Stimulated activated CD8-positive, alpha-beta memory T cell treated with anti-CD3 and anti-CD28 coated beads, Interleukin-12 subunit alpha, Interleukin-12 subunit beta, amount 100 ng/mL, for 24 hours (primary cell): ENCODE results near the gene BHLHA15.

Experiments
- DNase-seq: peaks from one replicate; pipeline ENCODE4 v3.0.0-alpha.2; 2020; ENCODE audit errors: extremely low read depth

The BHLHA15 gene

DNA sequence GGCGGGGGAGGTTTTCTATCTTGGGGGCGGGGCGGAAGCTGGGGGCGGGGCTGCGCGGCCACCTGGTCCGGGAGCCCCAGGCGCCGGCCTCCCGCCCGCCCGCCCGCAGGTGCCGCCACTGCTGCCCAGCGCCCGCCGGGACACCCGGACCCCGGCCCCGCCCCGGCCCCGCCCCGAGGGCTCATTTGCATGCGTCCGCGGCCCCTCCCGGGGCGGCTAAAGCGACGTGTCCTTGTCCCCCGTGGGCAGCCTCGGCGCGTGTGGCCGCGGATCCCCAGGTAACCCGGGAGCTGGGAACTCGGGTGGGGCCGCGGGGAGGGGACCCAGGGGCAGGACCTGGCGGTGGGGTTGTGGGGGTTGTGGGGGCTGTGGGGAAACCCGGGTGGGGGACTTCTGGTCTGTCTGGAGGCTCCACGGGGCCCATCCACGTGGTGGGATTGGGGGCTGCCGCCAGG, at the start of gene BHLHA15:
Gene BHLHA15 (plus strand): TSS at position 219 of the 455 bp plus-strand sequence. CDS start 871 bp downstream, outside the sequence.
- no peak for DNase-seq

DNA sequence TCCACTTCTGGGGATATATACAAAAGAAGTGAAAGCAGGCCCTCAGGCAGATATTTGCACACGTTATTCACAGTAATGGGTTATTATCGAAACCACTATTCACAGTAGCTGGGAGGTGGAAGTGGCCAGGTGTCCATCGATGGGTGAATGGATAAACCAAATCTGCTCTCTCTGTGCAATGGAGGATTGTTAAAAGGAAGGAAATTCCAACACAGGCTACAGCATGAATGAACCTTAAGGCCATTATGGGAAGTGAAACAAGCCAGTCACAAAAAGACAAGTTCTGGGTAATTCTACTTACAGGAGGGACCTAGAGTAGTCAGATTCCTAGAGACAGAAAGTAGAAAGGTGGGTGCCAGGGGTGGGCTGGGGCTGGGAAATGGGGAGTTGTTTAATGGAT, 48.5 kb upstream of the BHLHA15 start:
- DNase-seq: no peak

DNA sequence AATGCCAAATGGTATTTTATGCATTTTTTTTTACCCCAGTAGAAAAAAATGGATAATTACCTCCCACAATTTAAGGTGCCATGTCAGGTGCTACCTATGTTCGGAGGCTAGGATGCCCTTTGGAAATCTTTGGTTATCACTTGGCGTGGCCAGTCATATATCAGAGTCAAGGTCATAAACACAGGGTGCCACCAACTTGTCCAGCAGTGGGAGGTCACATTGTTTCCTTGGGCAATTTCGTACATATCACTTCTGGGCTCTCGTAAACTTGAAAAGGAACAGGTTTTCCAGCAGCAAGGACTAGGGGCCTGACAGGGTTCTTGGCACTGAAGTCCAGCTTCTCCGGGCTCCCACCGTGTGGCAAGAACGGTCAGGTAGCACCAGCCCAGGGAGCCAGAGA, 48.0 kb upstream of the BHLHA15 start:
- DNase-seq: no peak

DNA sequence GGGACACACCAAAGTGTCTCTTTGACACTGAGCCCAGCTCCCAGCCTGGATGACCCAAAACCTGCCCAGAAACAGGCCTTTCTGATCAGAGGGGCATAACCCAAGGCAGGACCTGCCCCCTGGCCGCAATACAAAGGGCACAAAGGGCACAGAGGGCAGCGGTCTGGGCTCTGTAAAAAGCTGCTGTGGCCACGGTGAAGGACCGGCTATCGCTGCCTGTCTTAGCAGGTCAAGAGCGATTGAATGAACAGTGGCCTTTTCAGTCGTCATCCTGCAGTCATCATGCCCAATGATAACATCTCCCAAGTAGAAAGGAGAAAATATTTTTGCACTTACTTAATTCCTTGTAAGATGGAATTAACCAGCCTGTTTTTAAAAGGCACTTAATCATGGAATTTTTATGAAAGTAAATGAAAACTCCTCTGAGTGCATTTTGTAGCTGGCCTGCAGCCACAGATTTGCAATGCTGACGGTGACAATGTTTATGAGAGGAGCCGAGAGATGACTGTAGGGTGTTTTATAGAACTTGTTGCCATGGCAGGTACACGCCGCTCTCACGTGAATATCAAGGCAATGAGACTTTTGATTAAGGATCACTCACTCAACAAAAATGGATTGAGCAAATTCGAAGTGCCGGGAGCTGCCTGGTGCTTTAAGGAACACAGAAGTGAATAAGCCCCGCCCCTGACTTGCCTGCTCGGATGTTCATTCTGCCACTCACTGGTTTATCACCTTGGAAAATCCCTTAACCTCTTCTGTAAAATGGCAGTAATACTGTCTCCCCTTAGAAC, 47.3 kb upstream of the BHLHA15 start:
- no peak for DNase-seq

DNA sequence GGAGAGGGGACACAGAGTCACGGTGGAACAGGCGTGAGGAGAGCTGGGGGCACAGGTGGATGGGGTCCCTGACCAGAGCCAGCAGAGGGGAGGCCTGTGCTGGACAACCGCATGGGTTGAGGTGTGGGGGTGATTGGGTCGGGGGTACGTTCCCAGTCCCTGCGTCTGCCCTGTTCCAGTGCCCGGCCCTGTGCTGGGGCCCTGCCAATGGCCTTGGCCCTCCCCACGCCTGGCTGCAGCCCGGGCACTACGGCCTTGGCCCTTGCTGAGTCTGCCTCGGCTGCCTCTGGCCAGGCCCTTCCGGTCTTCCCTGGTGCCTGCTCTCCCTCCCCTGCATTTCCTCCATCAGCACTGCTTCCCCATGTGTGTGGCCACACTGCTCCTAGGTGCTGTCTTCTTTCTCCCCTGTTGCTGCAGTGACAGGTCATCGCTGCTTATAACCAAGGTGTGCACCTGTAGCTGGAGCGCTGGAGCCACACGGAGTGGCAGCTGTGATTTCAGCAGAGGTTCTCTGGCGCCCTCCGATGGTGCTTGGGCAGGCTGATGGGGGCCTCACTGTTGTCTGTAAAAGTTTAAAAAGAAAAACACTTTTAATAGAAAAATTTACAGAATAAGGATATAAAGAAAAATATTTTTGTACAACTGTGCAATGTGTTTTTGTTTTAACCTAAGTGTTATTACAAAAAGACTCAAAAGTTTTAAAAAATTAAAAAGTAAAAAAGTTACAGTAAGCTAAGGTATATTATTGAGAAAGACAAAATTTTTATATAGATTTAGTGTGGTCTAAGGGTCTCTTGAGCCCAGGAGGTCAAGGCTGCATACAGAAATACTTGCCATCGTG, 45.2 kb upstream of the BHLHA15 start:
- no peak for DNase-seq

DNA sequence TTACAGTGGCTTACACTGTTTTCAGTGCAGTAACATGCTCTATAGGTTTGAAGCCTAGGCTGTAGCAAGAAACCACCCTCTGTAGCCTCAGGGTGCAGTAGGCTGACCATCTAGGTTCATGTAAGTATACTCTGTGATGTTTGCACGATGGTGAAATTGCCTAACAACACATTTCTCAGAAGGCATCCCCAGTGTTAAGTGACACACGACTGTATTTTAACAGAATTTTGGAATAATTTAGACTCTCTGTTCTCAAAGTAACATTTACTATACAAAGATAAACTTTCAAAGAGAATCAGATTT, 44.6 kb upstream of the BHLHA15 start:
- DNase-seq: no peak

DNA sequence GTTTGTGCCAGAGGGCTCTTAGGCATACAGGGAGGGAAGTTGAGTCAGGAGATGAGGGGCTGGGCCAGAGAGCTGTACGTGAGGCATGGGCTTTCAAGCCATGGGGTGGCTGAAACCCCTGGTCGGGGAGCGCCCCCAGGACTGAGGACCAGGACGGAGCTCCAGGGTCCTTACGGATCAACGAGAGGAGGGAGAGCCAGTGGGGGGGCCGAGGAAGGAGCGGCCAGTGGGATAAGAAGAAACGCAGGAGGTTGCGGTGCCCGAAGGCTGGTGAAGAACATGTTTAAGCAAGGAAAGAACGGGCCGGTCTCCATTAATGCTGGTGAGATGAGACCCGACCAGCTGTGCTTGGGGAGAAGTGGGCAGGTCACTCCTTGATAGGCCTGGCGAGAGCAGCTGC, 43.6 kb upstream of the BHLHA15 start:
- DNase-seq: no peak

DNA sequence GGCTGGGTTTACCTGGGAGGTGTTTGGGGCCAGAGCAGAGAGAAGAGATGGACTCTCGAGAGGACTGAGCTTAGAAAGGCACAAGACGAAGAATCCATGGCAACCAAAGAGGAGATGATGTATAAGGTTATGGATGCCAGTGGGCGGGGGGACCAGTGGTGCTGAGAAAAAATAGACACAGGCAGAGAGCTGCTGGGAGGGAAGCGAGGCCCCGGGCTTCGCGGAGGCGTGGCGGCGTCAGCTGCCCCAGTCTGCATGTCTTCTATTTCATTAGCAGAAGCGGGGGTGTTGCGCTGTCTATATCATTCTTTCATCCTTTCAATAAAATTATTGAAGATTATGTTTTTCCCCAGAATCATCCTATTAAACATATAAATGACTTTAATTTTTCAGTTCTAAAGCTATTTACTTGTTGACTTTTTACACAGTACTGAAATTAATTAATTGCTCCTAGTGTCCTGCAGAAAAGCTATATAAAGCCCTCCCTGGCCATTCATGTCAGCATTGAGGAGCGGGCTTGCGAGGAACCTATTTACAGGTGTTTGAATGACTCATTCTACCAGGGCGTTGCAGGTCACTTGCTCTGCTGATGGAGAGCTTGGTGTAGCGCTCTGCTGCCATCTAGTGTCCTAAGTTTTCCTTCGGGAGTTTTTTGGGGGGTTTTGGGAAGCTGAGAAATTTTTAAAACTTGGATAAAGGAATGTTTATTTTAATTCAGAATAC, 42.9 kb upstream of the BHLHA15 start:
- DNase-seq: peak; percentile 16

DNA sequence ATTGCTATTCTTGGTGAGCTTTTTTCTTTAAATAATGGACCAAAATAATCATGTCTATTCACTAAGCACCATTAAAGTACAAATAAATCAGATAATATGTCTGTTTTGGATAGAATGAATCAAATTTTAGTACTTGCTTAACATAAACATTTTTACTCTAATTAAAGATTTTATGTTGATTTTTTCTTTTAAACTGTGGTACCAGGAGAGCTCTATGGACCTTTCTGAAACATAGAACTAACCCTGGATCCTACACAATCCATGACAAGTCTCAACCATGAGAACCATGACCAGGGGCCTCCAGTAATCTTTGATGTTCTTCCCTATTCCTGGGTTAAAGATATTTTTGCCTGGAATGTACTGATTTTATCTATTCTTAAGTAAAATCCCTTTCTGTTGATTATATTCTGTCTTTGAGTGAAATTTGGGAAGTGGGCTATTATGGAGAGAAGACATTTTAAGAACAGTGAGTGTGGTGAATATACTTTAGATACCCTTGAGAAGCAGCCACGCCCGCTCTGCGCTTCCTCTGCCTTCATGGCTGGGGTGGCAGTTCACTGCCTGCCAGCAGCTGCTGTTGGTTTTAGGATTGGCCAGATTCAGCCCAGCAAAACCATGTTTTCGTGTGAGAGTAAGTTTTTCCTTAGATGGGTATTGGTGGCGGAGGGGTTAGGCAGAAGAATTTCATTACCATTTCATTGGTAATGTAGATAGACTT, 42.2 kb upstream of the BHLHA15 start:
- DNase-seq: no peak

DNA sequence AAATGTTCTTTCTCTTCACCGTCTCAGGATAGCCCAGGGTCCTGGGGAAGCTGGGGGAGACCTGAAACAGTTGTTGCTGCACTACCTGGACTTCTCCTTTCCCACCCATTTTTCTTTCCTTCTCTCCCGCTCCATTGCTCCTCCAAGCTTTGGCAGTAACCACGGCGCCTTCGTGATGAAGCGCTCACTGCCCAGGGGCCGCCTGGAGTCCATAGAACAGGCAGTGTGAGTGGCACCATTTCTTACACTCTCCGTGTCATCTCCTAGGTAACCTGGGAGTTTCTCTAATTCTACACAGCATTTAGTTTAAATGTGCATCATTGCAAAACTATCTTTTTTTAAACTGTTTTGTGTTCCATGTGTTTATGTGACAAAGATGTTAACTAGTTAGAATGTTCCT, 40.3 kb upstream of the BHLHA15 start:
- no peak for DNase-seq

DNA sequence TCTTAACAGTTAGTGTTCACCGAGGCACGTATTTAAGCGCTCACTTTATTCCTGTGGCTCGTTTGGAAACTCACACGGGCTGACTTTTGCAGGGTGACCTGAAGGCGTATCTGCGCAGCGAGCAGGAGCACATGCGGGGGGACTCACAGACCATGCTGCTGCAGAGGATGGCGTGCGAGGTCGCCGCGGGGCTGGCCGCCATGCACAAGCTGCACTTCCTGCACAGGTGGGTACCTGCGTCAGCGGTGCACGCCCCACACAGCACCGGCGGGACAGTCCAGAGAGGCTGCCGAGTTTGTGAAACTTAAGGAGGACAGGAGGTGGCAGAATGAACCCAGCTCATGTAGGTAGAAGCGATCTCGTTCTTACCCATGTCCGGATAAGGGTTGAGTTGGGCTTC, 39.8 kb upstream of the BHLHA15 start:
- no peak for DNase-seq

DNA sequence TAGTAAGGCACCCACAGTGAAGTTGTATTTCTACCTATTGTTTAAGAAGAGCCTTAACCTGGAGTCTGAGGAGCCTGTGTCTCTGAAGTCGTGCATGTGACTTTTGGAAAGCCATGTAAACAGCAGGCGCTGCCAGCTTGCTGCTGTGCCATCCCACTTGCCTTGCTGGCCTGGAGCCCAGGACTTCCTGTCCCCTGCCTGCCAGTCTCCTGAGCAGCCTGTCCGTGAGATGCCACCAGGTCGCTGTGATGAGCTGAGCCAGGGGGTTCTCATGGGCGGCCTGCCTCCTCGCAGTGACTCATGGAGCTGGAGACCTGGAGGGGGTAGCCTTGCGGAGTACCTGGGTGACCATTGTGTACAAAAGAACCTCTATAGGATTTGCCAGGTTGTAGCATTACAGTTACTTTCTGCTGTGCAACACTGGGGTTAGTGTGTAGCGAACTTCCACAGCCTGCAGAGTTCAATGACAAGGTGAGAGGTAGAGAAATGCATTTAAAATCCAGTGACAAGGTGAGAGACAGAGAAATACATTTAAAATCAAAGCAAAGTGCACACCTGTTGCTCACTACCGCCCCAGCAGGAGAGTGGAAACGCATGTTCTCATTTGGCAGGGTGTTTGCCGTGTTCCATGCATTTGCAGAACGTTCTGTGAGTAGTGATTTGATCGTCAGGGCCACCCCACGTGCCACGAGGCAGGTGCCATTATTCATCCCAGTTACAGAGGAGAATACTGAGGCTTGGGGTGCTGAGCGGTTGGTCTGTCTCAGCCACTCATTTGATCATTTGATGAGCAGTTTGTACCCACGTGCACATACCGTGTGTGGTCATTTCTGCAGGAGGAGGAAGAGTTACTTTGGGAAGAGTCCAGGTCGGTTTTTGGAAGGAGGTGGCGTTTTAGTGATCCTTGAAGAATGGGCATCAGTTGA, 36.6 kb upstream of the BHLHA15 start:
- no peak for DNase-seq

DNA sequence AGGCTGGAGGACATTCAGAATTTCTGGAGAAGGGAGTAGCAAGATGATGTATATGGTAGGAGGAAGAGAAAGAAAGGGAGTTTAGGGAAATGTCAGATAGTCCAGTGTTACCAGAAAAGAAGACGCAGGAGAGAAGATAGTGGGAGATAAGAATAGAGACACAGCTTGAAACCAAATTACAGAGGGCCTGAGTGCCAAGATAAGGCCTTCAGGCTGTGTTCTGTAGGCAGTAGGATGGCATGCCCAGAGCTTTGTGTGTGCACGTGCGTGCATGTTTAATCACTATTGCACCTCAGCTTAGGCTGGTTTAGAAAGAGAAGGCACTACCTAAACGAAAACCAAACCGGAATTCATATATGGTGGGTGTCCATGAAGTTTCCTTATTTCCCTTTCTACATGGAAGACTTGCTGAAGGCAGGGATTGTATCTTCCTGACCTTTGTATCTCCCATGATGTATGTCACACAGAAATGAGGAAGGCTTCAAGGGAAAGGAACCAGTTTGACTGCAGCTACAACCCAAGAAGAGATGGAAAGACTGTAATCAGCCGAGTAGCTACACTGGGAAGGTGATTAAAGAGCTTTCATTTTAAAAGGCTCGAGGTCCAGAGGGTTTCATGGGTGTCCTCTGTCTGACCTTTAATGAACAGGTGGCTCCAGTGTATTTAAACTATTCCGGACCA, 35.8 kb upstream of the BHLHA15 start:
- no peak for DNase-seq

DNA sequence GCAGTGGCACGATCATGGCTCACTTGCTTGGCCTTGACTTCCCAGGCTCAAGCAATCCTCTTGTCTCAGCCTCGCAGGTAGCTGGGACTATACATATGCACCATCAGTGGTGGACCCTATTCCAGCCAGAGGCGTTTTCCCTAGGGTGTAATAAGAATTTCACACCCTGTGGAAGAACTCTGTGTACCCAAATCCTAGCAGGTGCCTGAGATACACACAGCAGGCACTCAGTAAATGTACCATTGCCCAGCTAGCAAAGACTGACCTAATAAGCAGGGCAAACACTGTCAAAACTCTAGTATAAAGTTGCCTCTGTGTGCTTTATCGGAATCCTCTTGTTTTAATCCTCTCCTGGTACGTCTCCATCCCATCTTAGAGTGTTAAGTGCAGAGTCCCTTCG, 33.7 kb upstream of the BHLHA15 start:
- DNase-seq: no peak

DNA sequence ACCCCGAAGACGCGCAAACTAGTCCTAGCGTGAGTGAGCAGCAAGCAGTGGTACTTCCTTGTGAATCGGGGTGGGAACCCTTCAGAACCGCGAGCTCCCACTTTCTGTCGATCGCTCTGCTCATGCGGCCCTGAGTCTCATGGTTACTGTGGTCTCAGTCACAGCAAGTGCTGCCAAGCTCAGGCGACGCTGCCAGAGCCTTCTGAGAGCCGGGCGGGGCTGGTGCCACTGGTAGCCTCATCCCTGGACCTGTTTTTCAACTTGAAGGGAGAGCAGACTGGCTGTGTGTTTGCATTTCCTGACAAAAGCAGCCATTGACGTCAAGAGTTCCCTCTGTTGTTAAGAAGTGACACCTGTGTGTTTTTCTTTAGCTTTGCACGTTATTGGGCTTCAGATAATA, 32.9 kb upstream of the BHLHA15 start:
- DNase-seq: no peak

DNA sequence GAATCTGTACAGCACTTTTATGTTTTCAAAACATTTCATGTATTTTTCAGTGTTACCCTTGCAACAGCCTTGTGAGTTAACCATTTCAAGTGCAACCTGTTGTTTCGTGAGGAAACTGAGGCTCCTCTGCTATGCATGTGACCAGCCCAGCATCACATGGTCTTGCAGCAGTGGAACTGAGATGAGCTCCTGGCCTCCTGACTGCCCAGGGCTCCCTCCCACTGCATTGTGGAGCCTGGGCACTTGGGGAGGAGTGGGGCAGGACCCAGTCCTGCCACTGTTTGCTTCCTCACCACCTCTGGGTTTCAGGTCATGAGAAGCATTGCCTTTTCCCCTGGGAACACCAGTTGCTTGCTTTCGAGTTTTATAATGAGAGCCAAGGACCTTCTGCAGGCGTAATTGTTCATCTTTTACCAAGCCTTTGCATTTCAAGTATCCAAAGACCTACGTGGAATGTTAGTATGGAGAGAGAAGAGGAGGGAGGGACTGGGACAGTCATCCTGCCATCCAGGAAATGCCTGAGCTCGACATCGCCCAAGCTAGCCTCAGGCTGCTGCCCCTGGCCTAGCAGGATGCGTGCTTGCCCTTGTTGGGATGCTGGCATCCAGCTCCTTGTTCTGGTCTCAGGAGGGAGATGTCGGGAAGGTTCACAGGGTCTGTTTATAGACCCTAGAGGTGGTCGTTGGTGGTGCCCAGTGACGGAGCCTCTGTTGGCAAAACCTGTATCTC, 32.3 kb upstream of the BHLHA15 start:
- no peak for DNase-seq

DNA sequence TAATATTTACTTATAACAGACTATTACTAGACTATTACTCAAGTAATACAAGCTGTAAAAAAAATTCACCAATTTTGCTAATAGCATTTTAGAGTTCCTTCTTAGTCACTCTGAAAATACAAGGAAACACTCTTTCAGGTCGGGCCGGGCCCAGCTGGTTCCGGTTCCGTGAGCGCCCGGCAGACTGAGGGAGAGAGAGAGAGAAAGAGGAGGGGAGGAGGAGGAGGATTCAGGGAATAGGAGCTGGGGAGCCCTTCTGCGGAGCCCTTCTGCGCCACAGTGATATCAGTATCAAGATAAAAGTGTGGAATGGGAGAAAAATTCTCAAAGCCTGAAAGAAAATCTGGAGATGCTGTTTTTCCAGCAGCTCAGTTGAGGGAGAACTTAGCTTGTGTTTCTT, 30.5 kb upstream of the BHLHA15 start:
- DNase-seq: no peak

DNA sequence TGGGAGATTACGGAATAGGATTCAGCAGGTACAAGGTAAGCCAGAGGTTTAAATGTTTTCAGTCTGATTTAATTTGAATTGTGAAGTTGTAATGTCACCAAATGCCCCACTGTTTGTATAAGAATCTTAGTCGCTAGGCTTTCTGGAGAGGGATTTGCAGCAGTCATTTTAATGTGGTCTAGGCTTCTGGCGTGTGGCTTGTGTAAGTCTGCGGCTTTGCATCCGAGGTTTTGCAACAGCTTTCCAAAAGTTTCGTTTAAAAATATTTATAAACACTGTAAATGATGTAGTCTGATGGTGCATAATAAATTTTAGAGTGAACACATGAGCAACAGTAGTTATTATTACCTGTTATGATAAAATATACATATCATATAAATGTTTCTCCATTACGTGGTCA, 26.1 kb upstream of the BHLHA15 start:
- no peak for DNase-seq

DNA sequence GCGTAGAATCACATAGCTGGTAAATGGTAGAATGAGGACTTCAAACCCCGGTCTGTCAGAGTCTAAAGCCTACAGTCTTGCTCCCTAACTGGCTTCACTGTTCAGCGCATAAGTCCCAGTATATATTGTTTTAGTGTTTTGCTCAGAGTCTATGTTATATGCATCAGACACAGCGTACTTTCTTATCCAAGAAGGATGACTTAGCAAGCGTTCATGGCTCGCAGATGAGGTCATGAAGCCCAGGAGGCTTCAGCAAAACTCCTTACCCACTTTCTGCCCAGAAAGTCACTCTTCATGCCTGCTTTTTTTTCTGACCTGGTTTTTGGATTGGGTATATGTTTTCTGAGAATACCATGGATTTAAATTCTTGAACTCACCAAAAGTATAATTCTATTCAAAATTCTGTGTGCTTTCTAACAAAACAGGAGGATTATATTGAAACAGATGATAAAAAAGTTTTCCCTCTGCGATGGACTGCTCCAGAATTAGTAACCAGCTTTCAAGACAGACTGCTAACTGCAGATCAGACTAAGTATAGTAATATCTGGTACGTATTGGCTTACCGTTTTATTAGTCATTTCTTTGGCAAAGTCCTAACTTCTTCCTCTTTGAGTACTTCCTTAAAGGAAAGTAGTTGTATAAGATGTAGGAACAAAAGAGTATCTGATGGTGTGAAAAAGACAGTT, 24.6 kb upstream of the BHLHA15 start:
- DNase-seq: no peak
